ENCODE results near the gene HNRNPAB.

HNRNPAB gene

DNA sequence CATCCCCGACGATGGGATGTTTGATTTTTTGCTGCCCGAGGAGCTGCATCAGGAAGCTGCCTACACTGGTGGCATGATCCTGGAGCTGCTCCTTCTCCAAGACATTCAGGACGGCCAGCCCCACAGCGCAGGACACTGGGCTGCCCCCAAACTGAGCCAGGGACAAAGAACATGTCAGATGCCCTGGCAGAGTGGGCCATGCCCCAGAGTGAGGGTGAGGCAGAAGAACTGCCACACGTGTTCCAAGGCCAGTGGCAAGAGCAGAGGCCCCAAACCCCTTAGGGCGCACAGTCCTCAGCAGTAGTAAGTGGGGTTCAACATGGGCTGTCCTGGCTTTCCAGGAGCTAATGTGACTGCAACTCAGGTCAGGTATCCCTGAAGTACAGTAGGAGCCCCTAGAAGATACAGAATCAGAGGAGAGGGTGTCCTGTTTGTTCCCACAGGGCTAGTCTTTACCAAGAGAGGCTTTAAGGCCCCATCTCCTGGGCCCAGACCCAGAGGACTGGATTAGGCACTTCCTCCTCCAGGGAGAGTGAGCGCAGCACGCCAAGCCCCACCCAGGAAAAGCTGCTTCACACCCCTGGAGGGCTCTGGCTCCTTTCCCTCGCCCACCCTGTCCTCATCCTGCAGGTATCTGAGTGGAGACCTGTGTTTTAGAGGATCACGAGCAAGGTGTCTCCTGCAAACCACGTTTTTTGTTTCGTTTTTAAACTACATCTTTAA, 11.1 kb downstream of the HNRNPAB start:
- H3K36me3 ChIP-seq (ENCODE audit: control insufficient read depth, insufficient read depth, low read length) = peaks cover 29% of the 10 kb centered on the region

DNA sequence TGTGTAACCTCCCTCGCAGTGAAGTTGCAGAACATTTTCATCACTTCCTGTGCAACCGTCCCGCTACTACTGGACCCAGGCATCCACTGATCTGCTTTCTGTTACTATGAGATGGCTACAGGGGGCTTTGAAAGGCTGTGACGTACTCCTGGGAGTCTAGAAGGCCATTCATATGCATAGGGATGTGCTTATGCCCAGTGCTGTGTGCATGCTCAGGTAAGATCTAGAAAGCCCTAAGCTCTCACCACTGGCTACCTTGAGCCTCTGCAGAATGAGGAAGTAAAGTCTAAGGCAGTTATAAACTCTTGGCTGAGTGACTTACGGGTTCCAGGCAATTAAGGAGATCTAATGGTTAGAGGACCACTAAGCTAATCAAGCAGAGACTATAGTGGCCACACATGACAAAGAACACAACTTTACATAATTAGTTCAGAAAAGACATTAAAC, 11.8 kb downstream of the HNRNPAB start:
- no peak overlapping the region for H2AK5ac ChIP-seq (ENCODE audit: low read length)
- H3K36me3 ChIP-seq (ENCODE audit: control insufficient read depth, insufficient read depth, low read length) = peaks cover 29% of the 10 kb centered on the region

More for the DNA sequence above, 11.1 kb downstream of the HNRNPAB start:
- H3K79me2 ChIP-seq (ENCODE audit: control insufficient read depth, insufficient read depth, low read length) = no peaks in the 10 kb centered on the region
- H2BK120ac ChIP-seq (ENCODE audit: low read depth, low read length) = no peak overlapping the region
- H4K8ac ChIP-seq (ENCODE audit: low read depth, low read length) = no peak overlapping the region
- H3K23ac ChIP-seq (ENCODE audit: low read length) = no peak overlapping the region
- no peak overlapping the region for H3K4me2 ChIP-seq (ENCODE audit: low read length)
- H3K27ac ChIP-seq (ENCODE audit: low read depth, low read length) = no peak overlapping the region
- H2BK15ac ChIP-seq (replicated peaks; ENCODE audit: low read depth) = no peak overlapping the region
- no peaks in the 10 kb centered on the region for H3K4me1 ChIP-seq (ENCODE audit: control insufficient read depth, low read depth, low read length)
- no peak overlapping the region for H3K56ac ChIP-seq (ENCODE audit: low read length)
- no peak overlapping the region for H3K4ac ChIP-seq (ENCODE audit: low read depth, low read length)
- no peak overlapping the region for H2AK5ac ChIP-seq (ENCODE audit: low read length)
- H3K4me3 ChIP-seq (ENCODE audit: low read length) = no peak overlapping the region
- H3K18ac ChIP-seq (ENCODE audit: low read length) = no peak overlapping the region
- no peaks in the 10 kb centered on the region for H3K79me1 ChIP-seq (ENCODE audit: low read length)
- H4K5ac ChIP-seq (ENCODE audit: low read length) = no peak overlapping the region
- no peak overlapping the region for H3K9ac ChIP-seq (ENCODE audit: low read length)
- no peak overlapping the region for H2BK5ac ChIP-seq (ENCODE audit: low read length)
- WGBS (ENCODE audit: extremely low coverage, insufficient coverage, low lambda C conversion rate) = no CpG with 5 or more reads among the region's 13 CpGs
- no peaks in the 10 kb centered on the region for H3K27me3 ChIP-seq (ENCODE audit: insufficient read depth, low read length, poor library complexity)
- DNase-seq = no peak

GRCh38 chr5:178216779-178217178, 12.4 kb downstream of the HNRNPAB start:
- Histone ChIP-seq H3K4me3 (ENCODE audit: low read length) (no peak overlapping the region), H3K4ac (ENCODE audit: low read depth, low read length) (no peak overlapping the region), H2BK5ac (ENCODE audit: low read length) (no peak overlapping the region), H3K4me1 (ENCODE audit: control insufficient read depth, low read depth, low read length) (no peaks in the 10 kb centered on the region), H4K8ac (ENCODE audit: low read depth, low read length) (no peak overlapping the region), H3K18ac (ENCODE audit: low read length) (no peak overlapping the region), H3K27ac (ENCODE audit: low read depth, low read length) (no peak overlapping the region), H3K79me1 (ENCODE audit: low read length) (no peaks in the 10 kb centered on the region), H3K27me3 (ENCODE audit: insufficient read depth, low read length, poor library complexity) (no peaks in the 10 kb centered on the region), H3K79me2 (ENCODE audit: control insufficient read depth, insufficient read depth, low read length) (no peaks in the 10 kb centered on the region), H2BK15ac (replicated peaks; ENCODE audit: low read depth) (no peak overlapping the region), H4K5ac (ENCODE audit: low read length) (no peak overlapping the region), H3K9ac (ENCODE audit: low read length) (no peak overlapping the region), H3K4me2 (ENCODE audit: low read length) (no peak overlapping the region), H2BK120ac (ENCODE audit: low read depth, low read length) (no peak overlapping the region), H3K36me3 (ENCODE audit: control insufficient read depth, insufficient read depth, low read length) (peaks cover 23% of the 10 kb centered on the region), H3K56ac (ENCODE audit: low read length) (no peak overlapping the region), H3K23ac (ENCODE audit: low read length) (no peak overlapping the region), H2AK5ac (ENCODE audit: low read length) (no peak overlapping the region)
- no peak for DNase-seq
- no CpG with 5 or more reads among the region's 3 CpGs for WGBS (ENCODE audit: extremely low coverage, insufficient coverage, low lambda C conversion rate)

More for the DNA sequence above, 11.8 kb downstream of the HNRNPAB start:
- H3K23ac ChIP-seq (ENCODE audit: low read length) = no peak overlapping the region
- WGBS (ENCODE audit: extremely low coverage, insufficient coverage, low lambda C conversion rate) = no CpG with 5 or more reads among the region's 5 CpGs
- no peak overlapping the region for H3K18ac ChIP-seq (ENCODE audit: low read length)
- H3K4me1 ChIP-seq (ENCODE audit: control insufficient read depth, low read depth, low read length) = no peaks in the 10 kb centered on the region
- H3K27ac ChIP-seq (ENCODE audit: low read depth, low read length) = no peak overlapping the region
- no peak overlapping the region for H2BK15ac ChIP-seq (replicated peaks; ENCODE audit: low read depth)
- no peak overlapping the region for H3K4me2 ChIP-seq (ENCODE audit: low read length)
- no peaks in the 10 kb centered on the region for H3K79me1 ChIP-seq (ENCODE audit: low read length)
- no peak overlapping the region for H3K4me3 ChIP-seq (ENCODE audit: low read length)
- no peak overlapping the region for H4K8ac ChIP-seq (ENCODE audit: low read depth, low read length)
- no peak overlapping the region for H3K4ac ChIP-seq (ENCODE audit: low read depth, low read length)
- no peak overlapping the region for H2BK5ac ChIP-seq (ENCODE audit: low read length)
- no peaks in the 10 kb centered on the region for H3K79me2 ChIP-seq (ENCODE audit: control insufficient read depth, insufficient read depth, low read length)
- DNase-seq = no peak
- no peak overlapping the region for H2BK120ac ChIP-seq (ENCODE audit: low read depth, low read length)
- H3K27me3 ChIP-seq (ENCODE audit: insufficient read depth, low read length, poor library complexity) = no peaks in the 10 kb centered on the region
- no peak overlapping the region for H3K9ac ChIP-seq (ENCODE audit: low read length)
- no peak overlapping the region for H3K56ac ChIP-seq (ENCODE audit: low read length)
- H4K5ac ChIP-seq (ENCODE audit: low read length) = no peak overlapping the region

DNA sequence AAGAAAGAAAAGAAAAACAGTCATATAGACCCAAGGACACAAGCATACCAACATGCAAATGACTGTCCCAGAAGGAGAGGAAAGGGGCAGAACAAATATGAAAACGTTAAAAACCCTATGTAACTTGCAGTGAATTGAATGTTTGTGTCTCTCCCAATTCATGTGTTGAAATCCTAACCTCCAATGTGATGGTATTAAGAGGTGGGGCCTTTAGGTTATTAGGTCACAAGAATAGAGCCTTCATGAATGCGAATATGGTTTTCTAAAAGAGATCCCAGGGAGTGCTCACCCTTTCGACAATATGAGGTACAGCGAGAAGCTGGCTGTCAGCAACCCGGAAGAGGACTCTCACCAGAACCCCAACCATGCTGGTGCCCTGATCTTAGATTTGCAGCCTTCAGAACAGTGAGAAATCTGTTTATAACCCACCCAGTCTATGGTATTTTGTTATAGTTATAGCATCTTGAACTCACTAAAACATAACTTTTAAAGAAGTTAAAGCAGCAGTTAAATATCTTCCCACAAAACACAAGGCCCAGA, 14.0 kb downstream of the HNRNPAB start:
- DNase-seq = no peak

GRCh38 chr5:178218827-178219226, 14.5 kb downstream of the HNRNPAB start:
- Histone ChIP-seq H3K4ac (ENCODE audit: low read depth, low read length) (no peak overlapping the region), H3K9ac (ENCODE audit: low read length) (no peak overlapping the region), H3K27ac (ENCODE audit: low read depth, low read length) (no peak overlapping the region), H3K56ac (ENCODE audit: low read length) (no peak overlapping the region), H3K23ac (ENCODE audit: low read length) (no peak overlapping the region), H3K27me3 (ENCODE audit: insufficient read depth, low read length, poor library complexity) (no peaks in the 10 kb centered on the region), H3K79me1 (ENCODE audit: low read length) (no peaks in the 10 kb centered on the region), H3K4me2 (ENCODE audit: low read length) (no peak overlapping the region), H3K4me1 (ENCODE audit: control insufficient read depth, low read depth, low read length) (no peaks in the 10 kb centered on the region), H3K4me3 (ENCODE audit: low read length) (no peak overlapping the region), H4K5ac (ENCODE audit: low read length) (no peak overlapping the region), H3K36me3 (ENCODE audit: control insufficient read depth, insufficient read depth, low read length) (peaks cover 13% of the 10 kb centered on the region), H2BK5ac (ENCODE audit: low read length) (no peak overlapping the region), H2BK120ac (ENCODE audit: low read depth, low read length) (no peak overlapping the region), H2AK5ac (ENCODE audit: low read length) (no peak overlapping the region), H3K79me2 (ENCODE audit: control insufficient read depth, insufficient read depth, low read length) (no peaks in the 10 kb centered on the region), H2BK15ac (replicated peaks; ENCODE audit: low read depth) (no peak overlapping the region), H4K8ac (ENCODE audit: low read depth, low read length) (no peak overlapping the region), H3K18ac (ENCODE audit: low read length) (no peak overlapping the region)
- no peak for DNase-seq
- no CpG with 5 or more reads among the region's 3 CpGs for WGBS (ENCODE audit: extremely low coverage, insufficient coverage, low lambda C conversion rate)

More for the DNA sequence above, 14.0 kb downstream of the HNRNPAB start:
- no peak overlapping the region for H3K18ac ChIP-seq (ENCODE audit: low read length)
- H3K79me2 ChIP-seq (ENCODE audit: control insufficient read depth, insufficient read depth, low read length) = no peaks in the 10 kb centered on the region
- H3K36me3 ChIP-seq (ENCODE audit: control insufficient read depth, insufficient read depth, low read length) = peaks cover 14% of the 10 kb centered on the region
- H3K27ac ChIP-seq (ENCODE audit: low read depth, low read length) = no peak overlapping the region
- no peak overlapping the region for H3K4ac ChIP-seq (ENCODE audit: low read depth, low read length)
- no peaks in the 10 kb centered on the region for H3K27me3 ChIP-seq (ENCODE audit: insufficient read depth, low read length, poor library complexity)
- no peak overlapping the region for H4K5ac ChIP-seq (ENCODE audit: low read length)
- no peak overlapping the region for H2BK15ac ChIP-seq (replicated peaks; ENCODE audit: low read depth)
- no peak overlapping the region for H3K56ac ChIP-seq (ENCODE audit: low read length)
- H3K23ac ChIP-seq (ENCODE audit: low read length) = no peak overlapping the region
- no peak overlapping the region for H3K4me2 ChIP-seq (ENCODE audit: low read length)
- H3K4me1 ChIP-seq (ENCODE audit: control insufficient read depth, low read depth, low read length) = no peaks in the 10 kb centered on the region
- no peaks in the 10 kb centered on the region for H3K79me1 ChIP-seq (ENCODE audit: low read length)
- H3K4me3 ChIP-seq (ENCODE audit: low read length) = no peak overlapping the region
- no peak overlapping the region for H2AK5ac ChIP-seq (ENCODE audit: low read length)
- no peak overlapping the region for H4K8ac ChIP-seq (ENCODE audit: low read depth, low read length)
- no CpG with 5 or more reads among the region's 5 CpGs for WGBS (ENCODE audit: extremely low coverage, insufficient coverage, low lambda C conversion rate)
- H2BK5ac ChIP-seq (ENCODE audit: low read length) = no peak overlapping the region
- H3K9ac ChIP-seq (ENCODE audit: low read length) = no peak overlapping the region
- H2BK120ac ChIP-seq (ENCODE audit: low read depth, low read length) = no peak overlapping the region

Data from mesendoderm (in vitro differentiated cells).